ENCODE results near the gene SERPINB7.

Gene SERPINB7

GRCh38 chr18:63828656-63829055, 53.4 kb downstream of the SERPINB7 start:
- Mint-ChIP-seq H3K4me3 (no peak overlapping the region), H3K4me1 (no peaks in the 10 kb centered on the region), H3K36me3 (ENCODE audit: low read depth) (no peaks in the 10 kb centered on the region), H3K27ac (no peak overlapping the region), H3K27me3 (ENCODE audit: low read depth) (no peaks in the 10 kb centered on the region), H3K9me3 (no peaks in the 10 kb centered on the region)
- TF ChIP-seq, protein P1, sequence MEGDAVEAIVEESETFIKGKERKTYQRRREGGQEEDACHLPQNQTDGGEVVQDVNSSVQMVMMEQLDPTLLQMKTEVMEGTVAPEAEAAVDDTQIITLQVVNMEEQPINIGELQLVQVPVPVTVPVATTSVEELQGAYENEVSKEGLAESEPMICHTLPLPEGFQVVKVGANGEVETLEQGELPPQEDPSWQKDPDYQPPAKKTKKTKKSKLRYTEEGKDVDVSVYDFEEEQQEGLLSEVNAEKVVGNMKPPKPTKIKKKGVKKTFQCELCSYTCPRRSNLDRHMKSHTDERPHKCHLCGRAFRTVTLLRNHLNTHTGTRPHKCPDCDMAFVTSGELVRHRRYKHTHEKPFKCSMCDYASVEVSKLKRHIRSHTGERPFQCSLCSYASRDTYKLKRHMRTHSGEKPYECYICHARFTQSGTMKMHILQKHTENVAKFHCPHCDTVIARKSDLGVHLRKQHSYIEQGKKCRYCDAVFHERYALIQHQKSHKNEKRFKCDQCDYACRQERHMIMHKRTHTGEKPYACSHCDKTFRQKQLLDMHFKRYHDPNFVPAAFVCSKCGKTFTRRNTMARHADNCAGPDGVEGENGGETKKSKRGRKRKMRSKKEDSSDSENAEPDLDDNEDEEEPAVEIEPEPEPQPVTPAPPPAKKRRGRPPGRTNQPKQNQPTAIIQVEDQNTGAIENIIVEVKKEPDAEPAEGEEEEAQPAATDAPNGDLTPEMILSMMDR (IDR thresholded peaks at IDR 0.05; ENCODE audit: unreplicated experiment in 3 of 3) = no peak

DNA sequence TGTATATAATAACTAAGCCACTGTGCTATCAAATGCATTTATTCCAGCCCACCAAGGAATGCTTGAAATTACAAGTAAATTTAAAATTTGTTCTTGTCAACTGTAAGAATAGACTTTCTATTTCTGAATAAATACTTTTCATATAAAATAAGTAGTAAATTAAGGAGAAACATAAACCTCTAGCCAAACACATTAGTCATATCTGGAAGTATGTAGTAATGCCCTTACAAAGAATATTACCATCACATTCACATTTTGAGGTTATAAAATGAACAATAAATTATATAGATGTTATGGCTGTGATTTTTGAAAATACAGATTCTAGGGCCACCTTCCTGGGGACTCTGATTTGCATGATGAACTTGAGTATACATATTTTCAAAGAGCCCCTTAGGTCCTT, 54.7 kb downstream of the SERPINB7 start:
- H3K36me3 Mint-ChIP-seq (ENCODE audit: low read depth) = no peaks in the 10 kb centered on the region
- H3K27ac Mint-ChIP-seq = no peak overlapping the region
- TF ChIP-seq, protein P1 (IDR thresholded peaks at IDR 0.05; ENCODE audit: unreplicated experiment in 3 of 3) = no peak
- H3K4me1 Mint-ChIP-seq = no peaks in the 10 kb centered on the region
- H3K9me3 Mint-ChIP-seq = no peaks in the 10 kb centered on the region
- H3K27me3 Mint-ChIP-seq (ENCODE audit: low read depth) = no peaks in the 10 kb centered on the region
- no peak overlapping the region for H3K4me3 Mint-ChIP-seq

GRCh38 chr18:63831080-63831788, 56.0 kb downstream of the SERPINB7 start:
- Mint-ChIP-seq H3K27ac (no peak overlapping the region), H3K27me3 (ENCODE audit: low read depth) (no peaks in the 10 kb centered on the region), H3K4me1 (no peaks in the 10 kb centered on the region), H3K4me3 (no peak overlapping the region), H3K36me3 (ENCODE audit: low read depth) (no peaks in the 10 kb centered on the region), H3K9me3 (no peaks in the 10 kb centered on the region)
- TF ChIP-seq, protein P1 (IDR thresholded peaks at IDR 0.05; ENCODE audit: unreplicated experiment in 3 of 3) = no peak

DNA sequence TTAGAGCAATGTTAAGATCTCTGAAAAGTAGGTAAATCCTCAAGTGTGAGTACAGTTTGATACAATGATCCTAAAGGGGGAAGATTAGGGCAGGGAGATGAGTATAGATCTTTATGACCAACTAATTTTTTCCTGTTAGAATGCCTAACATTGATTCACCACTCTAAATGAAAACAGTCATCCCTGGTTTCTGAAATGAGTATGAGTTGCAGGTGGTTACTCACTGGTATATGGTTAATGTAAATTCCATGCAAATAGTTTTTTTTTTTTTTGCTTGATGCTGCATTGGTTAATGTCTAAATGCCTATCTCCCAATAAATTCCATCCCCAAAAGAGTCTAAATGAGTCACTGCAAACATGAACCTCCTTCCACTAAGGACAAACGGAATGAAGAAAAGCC, 57.3 kb downstream of the SERPINB7 start:
- no peaks in the 10 kb centered on the region for H3K27me3 Mint-ChIP-seq (ENCODE audit: low read depth)
- no peaks in the 10 kb centered on the region for H3K4me1 Mint-ChIP-seq
- no peaks in the 10 kb centered on the region for H3K9me3 Mint-ChIP-seq
- H3K36me3 Mint-ChIP-seq (ENCODE audit: low read depth) = no peaks in the 10 kb centered on the region
- H3K4me3 Mint-ChIP-seq = no peak overlapping the region
- H3K27ac Mint-ChIP-seq = no peak overlapping the region
- TF ChIP-seq, protein P1 (IDR thresholded peaks at IDR 0.05; ENCODE audit: unreplicated experiment in 3 of 3) = no peak

- Mint-ChIP-seq H3K9me3 (no peaks in the 10 kb centered on the region), H3K4me3 (no peak overlapping the region), H3K36me3 (ENCODE audit: low read depth) (no peaks in the 10 kb centered on the region), H3K27me3 (ENCODE audit: low read depth) (no peaks in the 10 kb centered on the region), H3K27ac (no peak overlapping the region), H3K4me1 (no peaks in the 10 kb centered on the region)
- TF ChIP-seq, protein P1 (IDR thresholded peaks at IDR 0.05; ENCODE audit: unreplicated experiment in 3 of 3) = no peak
Measured at GRCh38 chr18:63834471-63835113, 59.4 kb downstream of the SERPINB7 start.

DNA sequence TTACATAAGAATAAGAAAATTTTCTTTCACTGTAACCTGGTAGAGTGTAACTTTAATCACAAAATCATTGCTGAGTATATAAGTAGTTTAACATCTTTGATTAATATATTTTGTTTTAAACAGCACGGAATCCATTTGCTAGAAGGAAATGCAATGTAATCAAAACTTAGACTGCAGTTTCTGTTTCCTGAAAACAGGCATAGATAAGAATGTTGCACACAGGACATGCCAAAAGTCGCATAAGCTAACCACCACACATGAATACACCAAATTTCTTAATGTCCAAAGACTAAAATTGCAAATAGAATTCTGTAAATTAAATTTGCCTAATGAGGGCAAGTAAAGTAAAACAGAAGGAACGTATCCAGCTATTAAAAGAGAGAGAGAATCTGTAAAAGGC, 61.2 kb downstream of the SERPINB7 start:
- TF ChIP-seq, protein P1 (IDR thresholded peaks at IDR 0.05; ENCODE audit: unreplicated experiment in 3 of 3) = no peak
- Mint-ChIP-seq H3K4me1 (no peaks in the 10 kb centered on the region), H3K4me3 (no peak overlapping the region), H3K27ac (no peak overlapping the region), H3K9me3 (no peaks in the 10 kb centered on the region), H3K27me3 (ENCODE audit: low read depth) (no peaks in the 10 kb centered on the region), H3K36me3 (ENCODE audit: low read depth) (no peaks in the 10 kb centered on the region)

All from nephron (organoid).